Hepatocyte (in vitro differentiated cells): ENCODE results near the gene CAMK4. TPM values are rescaled to one million over a fixed set of nuclear protein-coding genes. Genes with fewer than 3 reads are reported as not detected.

ENCODE experiments used
- DNase-seq: peaks from one replicate; pipeline ENCODE4 v3.0.0-alpha.2; 2016; ENCODE audit warnings: low spot score
- H2AFZ ChIP-seq: fragments of 200-600 bp; sonication (generic); 2 replicates; pipeline ENCODE4 v1.6.0; 2016; ENCODE audit warnings: antibody characterized with exemption, mild to moderate bottlenecking
- H3K27ac ChIP-seq: fragments of 200-600 bp; sonication (generic); 2 replicates; pipeline ENCODE4 v1.5.1; 2016; ENCODE audit warnings: mild to moderate bottlenecking
- H3K27me3 ChIP-seq: fragments of 200-600 bp; sonication (generic); 2 replicates; pipeline ENCODE4 v1.6.1; 2016
- H3K36me3 ChIP-seq: fragments of 200-600 bp; sonication (generic); replicated peaks from 2 replicates; pipeline ENCODE4 v1.5.1; 2016; ENCODE audit warnings: low read depth; ENCODE audit not compliant: insufficient read depth
- H3K4me1 ChIP-seq: fragments of 200-600 bp; sonication (generic); 2 replicates; pipeline ENCODE4 v1.5.1; 2016; ENCODE audit warnings: mild to moderate bottlenecking, moderate library complexity; ENCODE audit not compliant: insufficient read depth
- H3K4me2 ChIP-seq: fragments of 200-600 bp; sonication (generic); 2 replicates; pipeline ENCODE4 v1.6.0; 2016
- H3K4me3 ChIP-seq: fragments of 200-600 bp; sonication (generic); 2 replicates; pipeline ENCODE4 v1.5.1; 2016; ENCODE audit warnings: mild to moderate bottlenecking
- H3K79me2 ChIP-seq: fragments of 200-600 bp; sonication (generic); 2 replicates; pipeline ENCODE4 v1.6.0; 2017; ENCODE audit warnings: mild to moderate bottlenecking
- H3K9me2 ChIP-seq: fragments of 200-600 bp; sonication (generic); replicated peaks from 2 replicates; pipeline ENCODE4 v1.6.0; 2017; ENCODE audit warnings: mild to moderate bottlenecking; ENCODE audit not compliant: insufficient read depth
- H3K9me3 ChIP-seq: fragments of 200-600 bp; sonication (generic); 2 replicates; pipeline ENCODE4 v1.5.1; 2016; ENCODE audit warnings: low read depth, mild to moderate bottlenecking
- H4K20me1 ChIP-seq: fragments of 200-600 bp; sonication (generic); 2 replicates; pipeline ENCODE4 v1.6.0; 2016; ENCODE audit warnings: mild to moderate bottlenecking; ENCODE audit not compliant: insufficient read depth, poor library complexity, severe bottlenecking
- CTCF ChIP-seq: fragments of 200-600 bp; sonication (generic); IDR thresholded peaks from 2 replicates; pipeline ENCODE4 v1.5.1; 2016; ENCODE audit warnings: antibody characterized with exemption, mild to moderate bottlenecking; ENCODE audit not compliant: poor library complexity
- EZH2 ChIP-seq: fragments of 200-600 bp; sonication (generic); IDR thresholded peaks from 2 replicates; pipeline ENCODE4 v1.6.1; 2016; ENCODE audit warnings: antibody characterized with exemption, mild to moderate bottlenecking, borderline replicate concordance
- EZH2phosphoT487 ChIP-seq: fragments of 200-600 bp; sonication (generic); IDR thresholded peaks from one replicate; pipeline ENCODE4 v1.6.1; 2018; ENCODE audit warnings: antibody characterized with exemption, mild to moderate bottlenecking, low read depth, moderate library complexity; ENCODE audit not compliant: unreplicated experiment, severe bottlenecking
- WGBS: methylation state at CpG from one replicate; pipeline ENCODE4 v1.1.6; 2016; ENCODE audit warnings: low lambda C conversion rate; ENCODE audit errors: missing lambda C conversion rate; 5-methylcytosine and 5-hydroxymethylcytosine counted together
- polyA plus RNA-seq: library from polyadenylated mRNA; unstranded; fragments of >200 nt; fragmentation: Nextera tagmentation; extraction: Ambion mirVana; gene quantifications from 2 replicates; pipeline ENCODE4 v1.2.1, GENCODE V29; 2016
- total RNA-seq: library from RNA; depleted of rRNA; stranded (reverse); fragments of >200 nt; gene quantifications from 2 replicates; pipeline ENCODE4 v1.2.3, GENCODE V29; 2014

The CAMK4 gene
- total and polyA plus RNA-seq, 2 experiments from 2014 or later = 1.0 to 3.4 TPM

- Histone ChIP-seq H2AFZ (no peak overlapping the region), H3K27ac (no peak overlapping the region), H3K27me3 (no peaks in the 10 kb centered on the region), H3K36me3 (no peaks in the 10 kb centered on the region), H3K79me2 (no peaks in the 10 kb centered on the region), H4K20me1 (no peaks in the 10 kb centered on the region), H3K4me2 (no peak overlapping the region), H3K4me3 (no peak overlapping the region), H3K4me1 (peaks cover 6% of the 10 kb centered on the region), H3K9me3 (no peaks in the 10 kb centered on the region), H3K9me2 (no peaks in the 10 kb centered on the region)
- TF ChIP-seq CTCF (no peak), EZH2phosphoT487 (no peak), EZH2 (no peak)
- no peak for DNase-seq
- 82% methylated on average over 7 of the region's 7 CpGs for whole genome bisulfite sequencing
These were observed 162.0 kb downstream of the CAMK4 start for GRCh38 chr5:111385970-111386831.

GRCh38 chr5:111386832-111387162 is 162.6 kb downstream of the CAMK4 start:
- Histone ChIP-seq H3K36me3 (no peaks in the 10 kb centered on the region), H3K9me3 (no peaks in the 10 kb centered on the region), H3K9me2 (no peaks in the 10 kb centered on the region), H3K4me1 (peaks cover 6% of the 10 kb centered on the region), H3K27ac (no peak overlapping the region), H4K20me1 (no peaks in the 10 kb centered on the region), H2AFZ (no peak overlapping the region), H3K4me3 (no peak overlapping the region), H3K79me2 (no peaks in the 10 kb centered on the region), H3K4me2 (no peak overlapping the region), H3K27me3 (no peaks in the 10 kb centered on the region)
- WGBS = 84% methylated on average over 1 of the region's 1 CpG
- TF ChIP-seq EZH2phosphoT487 = no peak
- no peak for TF ChIP-seq CTCF
- no peak for TF ChIP-seq EZH2
- DNase-seq = no peak

- no peak for DNase-seq
- no peaks in the 10 kb centered on the region for H3K79me2 ChIP-seq
- no peak overlapping the region for H3K4me3 ChIP-seq
- H3K9me3 ChIP-seq = no peaks in the 10 kb centered on the region
- H3K27ac ChIP-seq = no peak overlapping the region
- H4K20me1 ChIP-seq = no peaks in the 10 kb centered on the region
- H3K4me1 ChIP-seq = peaks cover 6% of the 10 kb centered on the region
- H3K9me2 ChIP-seq = no peaks in the 10 kb centered on the region
- 3% methylated on average over 1 of the region's 1 CpG for WGBS
- no peaks in the 10 kb centered on the region for H3K36me3 ChIP-seq
- H3K27me3 ChIP-seq = no peaks in the 10 kb centered on the region
- H3K4me2 ChIP-seq = no peak overlapping the region
- no peak overlapping the region for H2AFZ ChIP-seq
- TF ChIP-seq EZH2phosphoT487 (no peak), EZH2 (no peak), CTCF (no peak)
These were observed 163.2 kb downstream of the CAMK4 start for GRCh38 chr5:111387361-111387760.
